Measurements from ENCODE around the gene TPRG1. TPM values are rescaled to one million over a fixed set of nuclear protein-coding genes. Genes with fewer than 3 reads are reported as not detected.

Gene TPRG1
- total RNA-seq, 4 donors from 2014 or later, result 11.7 to 37.3 (median 14.8) TPM

DNA sequence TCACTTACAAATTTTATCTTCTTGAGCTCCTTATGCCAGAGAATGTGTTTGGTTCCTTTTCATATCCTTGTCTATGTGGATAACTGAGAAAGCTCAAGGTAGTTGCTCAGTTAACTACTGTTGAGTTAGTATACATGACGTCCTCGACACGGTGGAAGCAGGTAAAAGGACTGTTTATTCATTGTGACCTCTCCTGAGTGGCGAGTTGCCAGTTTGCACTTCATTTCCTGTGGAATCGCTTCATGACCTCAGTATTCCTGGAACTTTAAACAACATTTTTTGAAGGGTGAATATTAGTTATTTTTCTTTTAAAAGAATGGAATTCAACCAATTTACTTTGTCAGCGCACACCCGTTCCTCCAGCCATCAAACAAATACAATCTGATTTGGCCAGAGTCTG lies 1.2 kb upstream of the TPRG1 start:
- WGBS, 2 donors, result 46 to 57% methylated on average over 7 of the region's 7 CpGs
- Histone ChIP-seq H3K27me3 (no peaks in the 10 kb centered on the region), H3K27ac (no peak overlapping the region), H3K4me1 (no peaks in the 10 kb centered on the region), H3K4me3 (no peak overlapping the region), H3K9me3 (no peaks in the 10 kb centered on the region), H3K36me3 (no peaks in the 10 kb centered on the region)
- DNase-seq (ENCODE audit: low spot score in 2 of 2), result no peak
- TF ChIP-seq POLR2A (IDR thresholded peaks at IDR 0.05) (no peak), EP300 (IDR thresholded peaks at IDR 0.05) (no peak)
- TF ChIP-seq, protein P1, sequence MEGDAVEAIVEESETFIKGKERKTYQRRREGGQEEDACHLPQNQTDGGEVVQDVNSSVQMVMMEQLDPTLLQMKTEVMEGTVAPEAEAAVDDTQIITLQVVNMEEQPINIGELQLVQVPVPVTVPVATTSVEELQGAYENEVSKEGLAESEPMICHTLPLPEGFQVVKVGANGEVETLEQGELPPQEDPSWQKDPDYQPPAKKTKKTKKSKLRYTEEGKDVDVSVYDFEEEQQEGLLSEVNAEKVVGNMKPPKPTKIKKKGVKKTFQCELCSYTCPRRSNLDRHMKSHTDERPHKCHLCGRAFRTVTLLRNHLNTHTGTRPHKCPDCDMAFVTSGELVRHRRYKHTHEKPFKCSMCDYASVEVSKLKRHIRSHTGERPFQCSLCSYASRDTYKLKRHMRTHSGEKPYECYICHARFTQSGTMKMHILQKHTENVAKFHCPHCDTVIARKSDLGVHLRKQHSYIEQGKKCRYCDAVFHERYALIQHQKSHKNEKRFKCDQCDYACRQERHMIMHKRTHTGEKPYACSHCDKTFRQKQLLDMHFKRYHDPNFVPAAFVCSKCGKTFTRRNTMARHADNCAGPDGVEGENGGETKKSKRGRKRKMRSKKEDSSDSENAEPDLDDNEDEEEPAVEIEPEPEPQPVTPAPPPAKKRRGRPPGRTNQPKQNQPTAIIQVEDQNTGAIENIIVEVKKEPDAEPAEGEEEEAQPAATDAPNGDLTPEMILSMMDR (IDR thresholded peaks at IDR 0.05), result no peak

GRCh38 chr3:189172668-189173419 lies 1.1 kb downstream of the TPRG1 start:
- no peak for TF ChIP-seq POLR2A (IDR thresholded peaks at IDR 0.05)
- TF ChIP-seq, protein P1 (IDR thresholded peaks at IDR 0.05), result no peak
- no peak for TF ChIP-seq EP300 (IDR thresholded peaks at IDR 0.05)
- Histone ChIP-seq H3K4me1 (no peaks in the 10 kb centered on the region), H3K27ac (no peak overlapping the region), H3K27me3 (no peaks in the 10 kb centered on the region), H3K36me3 (no peaks in the 10 kb centered on the region), H3K4me3 (no peak overlapping the region), H3K9me3 (no peaks in the 10 kb centered on the region)
- DNase-seq (ENCODE audit: low spot score in 2 of 2), result no peak
- WGBS, 2 donors, result 81 to 84% methylated on average over 8 of the region's 8 CpGs

GRCh38 chr3:189184566-189184965 lies 12.8 kb downstream of the TPRG1 start:
- no peak for TF ChIP-seq POLR2A (IDR thresholded peaks at IDR 0.05)
- TF ChIP-seq, protein P1 (IDR thresholded peaks at IDR 0.05), result no peak
- TF ChIP-seq EP300 (IDR thresholded peaks at IDR 0.05), result no peak
- 87 to 93% methylated on average over 7 of the region's 7 CpGs for WGBS, 2 donors

GRCh38 chr3:189186101-189186500 lies 14.3 kb downstream of the TPRG1 start:
- peak; percentile 24 to 50 for DNase-seq (ENCODE audit: low spot score in 2 of 2)
- Histone ChIP-seq H3K9me3 (peaks cover 0 to 16% (median 0%) of the 10 kb centered on the region in 4 donors), H3K4me1 (peaks cover 0 to 10% (median 1%) of the 10 kb centered on the region in 4 donors), H3K36me3 (no peaks in the 10 kb centered on the region), H3K4me3 (no peak overlapping the region), H3K27ac (peak overlapping the region in 2 of 4 donors; percentile 46 to 59), H3K27me3 (no peaks in the 10 kb centered on the region)
- TF ChIP-seq EP300 (IDR thresholded peaks at IDR 0.05), result peak in 1 of 2 donors; percentile 33
- TF ChIP-seq, protein P1 (IDR thresholded peaks at IDR 0.05), result no peak
- 17 to 20% methylated on average over 4 of the region's 4 CpGs for WGBS, 2 donors

More at GRCh38 chr3:189184566-189184965, 12.8 kb downstream of the TPRG1 start:
- Histone ChIP-seq H3K27me3 (no peaks in the 10 kb centered on the region), H3K4me3 (no peak overlapping the region), H3K4me1 (peaks cover 0 to 10% (median 1%) of the 10 kb centered on the region in 4 donors), H3K27ac (no peak overlapping the region), H3K9me3 (peaks cover 0 to 30% (median 0%) of the 10 kb centered on the region in 4 donors), H3K36me3 (no peaks in the 10 kb centered on the region)
- no peak for DNase-seq (ENCODE audit: low spot score in 2 of 2)

- DNase-seq (ENCODE audit: low spot score in 2 of 2), result no peak
- Histone ChIP-seq H3K27ac (no peak overlapping the region), H3K4me1 (peaks cover 0 to 10% (median 1%) of the 10 kb centered on the region in 4 donors), H3K4me3 (no peak overlapping the region), H3K36me3 (no peaks in the 10 kb centered on the region), H3K27me3 (no peaks in the 10 kb centered on the region), H3K9me3 (peaks cover 0 to 19% (median 5%) of the 10 kb centered on the region in 4 donors)
- TF ChIP-seq EP300 (IDR thresholded peaks at IDR 0.05), result no peak
- no peak for TF ChIP-seq POLR2A (IDR thresholded peaks at IDR 0.05)
- TF ChIP-seq, protein P1 (IDR thresholded peaks at IDR 0.05), result no peak
Measured at GRCh38 chr3:189188466-189188865, 16.7 kb downstream of the TPRG1 start.
